RCC 7860 (cell line): ENCODE results near the gene XPO1.
"Not testable (repeated sequence)": the region's sequence is repeated elsewhere in the genome, so short reads cannot be mapped to it uniquely, and the experiment has no call there.

Source experiments
- DNase-seq: peaks from one replicate; pipeline ENCODE4 v3.0.0-alpha.2; 2015; ENCODE audit warnings: low spot score
- FAIRE-seq: peaks from 2 replicates; lab custom pipeline; 2012; peaks lifted over from hg19 to GRCh38; lab: Jason Lieb, UNC

XPO1 gene

DNA sequence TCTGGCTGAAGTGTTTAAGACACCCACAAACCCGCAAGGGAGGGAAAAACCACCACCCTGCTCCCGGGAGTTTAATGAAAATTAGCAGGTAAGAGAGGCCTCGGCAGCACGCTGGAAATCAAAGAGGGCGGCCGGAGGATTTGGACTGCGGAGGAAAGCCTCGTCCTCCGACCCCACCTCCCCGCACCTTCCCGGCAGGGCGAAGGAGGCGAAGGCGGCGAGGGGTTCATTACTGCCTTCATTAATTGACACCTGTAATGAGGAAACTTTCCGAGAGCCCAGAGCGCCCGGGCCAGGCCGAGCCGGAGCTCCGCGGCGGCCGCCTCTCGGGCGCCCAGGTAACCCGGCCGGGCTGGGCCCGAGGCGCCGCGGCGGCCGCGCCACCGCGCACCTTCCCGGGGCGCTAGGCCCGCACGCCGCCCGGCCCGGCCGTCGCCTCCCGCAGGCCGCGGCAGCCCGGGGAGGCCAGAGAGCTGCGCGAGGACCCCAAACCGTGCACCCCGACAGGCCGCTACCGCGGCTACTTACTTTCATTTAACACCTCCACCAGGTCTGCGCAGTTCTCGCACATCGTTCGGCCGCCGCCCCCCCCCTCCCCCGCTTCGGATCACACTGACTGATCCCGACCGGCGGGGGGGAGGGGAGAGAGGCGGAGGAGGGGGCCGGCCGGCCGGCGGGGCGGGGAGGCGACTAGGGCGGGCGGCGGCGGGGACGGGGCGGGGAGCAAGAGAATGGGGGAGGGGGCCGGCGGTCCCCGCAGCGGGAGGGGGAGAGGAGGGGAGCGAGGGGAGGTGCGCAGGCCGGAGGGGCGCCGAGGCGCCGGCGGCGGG lies 67.8 kb downstream of the XPO1 start:
- DNase-seq, result peak; percentile 59
- no peak for FAIRE-seq

DNA sequence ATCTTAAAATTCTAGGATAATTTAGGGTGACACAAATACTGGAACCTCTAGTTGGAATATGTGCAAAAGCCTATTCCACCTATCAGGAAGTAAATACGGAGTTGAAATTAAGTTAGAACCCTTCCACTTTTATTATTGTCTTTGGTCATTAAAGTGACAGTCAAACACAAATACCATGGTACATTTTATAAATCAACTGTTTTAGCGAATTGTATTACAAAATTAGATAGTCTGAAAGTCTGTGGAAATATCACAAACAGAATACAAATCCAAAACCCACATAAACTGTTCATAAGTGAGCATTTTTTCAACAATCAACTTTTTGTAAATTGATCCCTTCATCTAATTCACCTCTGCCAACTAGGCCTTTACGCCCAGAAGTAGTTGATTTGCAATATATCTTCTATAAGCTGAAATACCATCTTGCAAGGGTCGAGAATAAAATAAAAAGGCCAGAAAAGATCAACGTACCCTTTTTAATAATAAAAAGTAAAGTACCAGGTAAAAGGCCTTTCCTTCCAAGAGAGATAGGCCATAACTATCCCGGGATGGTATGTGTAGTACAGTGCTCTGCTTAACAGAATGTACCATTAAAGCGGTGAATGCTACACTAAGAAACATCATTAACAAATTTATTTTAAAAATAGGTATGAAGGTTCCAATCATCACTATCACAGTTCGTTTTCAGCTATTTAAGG lies 68.6 kb downstream of the XPO1 start:
- FAIRE-seq (no peak), DNase-seq (no peak)

DNA sequence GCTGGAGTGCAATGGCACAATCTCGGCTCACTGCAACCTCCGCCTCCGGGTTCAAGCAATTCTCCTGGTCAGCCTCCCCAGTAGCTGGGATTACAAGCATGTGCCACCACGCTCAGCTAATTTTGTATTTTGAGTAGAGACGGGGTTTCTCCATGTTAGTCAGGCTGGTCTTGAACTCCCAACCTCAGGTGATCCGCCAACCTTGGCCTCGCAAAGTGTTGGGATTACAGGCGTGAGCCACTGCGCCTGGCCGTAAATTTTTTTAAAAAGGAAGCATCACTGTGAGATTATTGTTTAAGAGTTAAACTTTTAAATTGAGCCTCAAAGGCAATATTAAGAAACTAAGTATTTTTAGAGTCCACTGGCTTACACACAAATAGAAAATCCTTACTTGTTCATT lies 69.9 kb downstream of the XPO1 start:
- FAIRE-seq, DNase-seq: not testable (repeated sequence)

DNA sequence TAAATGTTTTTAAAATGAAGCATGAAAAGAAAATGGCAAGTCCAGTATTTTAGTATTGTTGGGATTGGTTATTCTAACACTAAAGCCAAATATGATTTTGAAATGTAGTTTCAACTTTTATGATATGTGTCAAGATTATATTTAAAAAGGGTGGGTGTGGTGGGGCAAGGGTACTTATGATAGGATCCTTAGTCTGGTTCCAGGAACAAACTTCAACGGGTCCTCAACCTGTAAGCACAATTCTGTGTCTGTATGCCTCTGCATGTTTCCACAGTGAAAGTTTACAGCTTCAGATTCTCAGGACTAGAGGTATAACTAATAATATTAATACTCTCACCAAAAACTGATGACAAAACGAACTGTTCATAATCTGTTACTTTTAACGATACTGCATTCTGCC lies 73.1 kb downstream of the XPO1 start:
- FAIRE-seq, result no peak
- DNase-seq, result no peak

DNA sequence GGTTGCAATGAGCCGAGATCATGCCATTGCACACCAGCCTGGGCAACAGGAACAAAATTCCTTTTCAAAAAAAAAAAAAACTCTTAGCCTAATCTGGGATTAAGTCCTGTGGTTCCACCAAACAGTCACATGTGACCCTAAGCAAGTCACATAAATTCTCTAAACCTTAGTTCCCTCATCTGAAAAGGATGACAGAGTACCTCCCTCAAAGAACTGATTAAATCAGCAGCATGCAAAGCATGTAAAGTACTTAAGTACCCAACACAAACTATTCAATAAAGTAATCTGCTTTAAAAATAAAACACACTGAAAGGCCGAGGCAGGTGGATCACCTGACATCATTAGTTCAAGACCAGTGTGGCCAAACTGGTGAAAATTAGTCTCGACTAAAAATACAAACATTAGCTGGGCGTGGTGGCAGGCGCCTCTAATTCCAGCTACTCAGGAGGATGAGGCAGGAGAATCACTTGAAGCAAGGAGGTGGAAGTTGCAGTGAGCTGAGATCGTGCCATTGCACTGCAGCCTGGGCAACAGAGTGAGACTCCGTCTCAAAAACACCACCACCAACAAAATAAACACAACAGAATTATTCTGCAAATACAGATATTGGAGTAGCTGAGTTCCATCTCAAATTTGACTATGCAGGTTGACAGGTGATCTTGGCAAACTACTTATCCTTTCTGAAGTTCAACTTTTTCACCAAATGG lies 74.2 kb downstream of the XPO1 start:
- DNase-seq (no peak), FAIRE-seq (no peak)

DNA sequence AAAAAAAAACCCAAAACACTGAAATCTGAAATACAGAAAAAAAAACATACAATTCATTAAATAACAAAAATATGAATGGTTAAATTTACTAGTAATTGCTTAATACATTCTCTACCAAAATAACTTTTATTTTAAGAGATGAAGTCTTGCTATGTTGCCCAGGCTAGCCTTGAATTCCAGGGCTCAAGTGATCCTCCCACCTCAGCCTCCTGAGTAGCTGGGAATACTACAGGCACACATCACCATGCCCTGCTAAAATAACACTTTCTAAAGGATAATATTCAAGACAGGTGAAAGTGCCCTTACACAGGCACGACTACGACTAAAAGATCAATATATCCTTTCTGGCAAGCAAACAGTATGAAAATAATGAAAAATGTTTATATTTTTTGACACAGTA lies 76.8 kb downstream of the XPO1 start:
- DNase-seq, result no peak
- no peak for FAIRE-seq

DNA sequence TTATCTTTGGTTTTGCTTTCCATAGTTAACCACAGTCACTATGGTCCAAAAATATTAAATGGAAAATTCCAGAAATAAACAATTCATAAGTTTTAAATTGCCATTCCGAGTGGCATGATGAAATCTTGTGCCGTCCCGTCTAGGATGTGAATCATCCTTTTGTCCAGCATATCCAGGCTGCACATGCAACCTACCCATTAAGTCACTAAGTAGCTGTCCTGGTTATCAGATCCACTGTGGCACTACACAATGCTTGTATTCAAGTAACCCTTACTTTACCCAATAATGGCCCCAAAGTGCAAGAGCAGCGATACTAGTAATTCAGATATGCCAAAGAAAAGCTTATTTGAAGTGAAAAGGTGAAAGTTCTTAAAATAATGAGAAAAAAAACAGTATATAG lies 78.0 kb downstream of the XPO1 start:
- peak; percentile 70 for DNase-seq
- FAIRE-seq, result peak; percentile 69

DNA sequence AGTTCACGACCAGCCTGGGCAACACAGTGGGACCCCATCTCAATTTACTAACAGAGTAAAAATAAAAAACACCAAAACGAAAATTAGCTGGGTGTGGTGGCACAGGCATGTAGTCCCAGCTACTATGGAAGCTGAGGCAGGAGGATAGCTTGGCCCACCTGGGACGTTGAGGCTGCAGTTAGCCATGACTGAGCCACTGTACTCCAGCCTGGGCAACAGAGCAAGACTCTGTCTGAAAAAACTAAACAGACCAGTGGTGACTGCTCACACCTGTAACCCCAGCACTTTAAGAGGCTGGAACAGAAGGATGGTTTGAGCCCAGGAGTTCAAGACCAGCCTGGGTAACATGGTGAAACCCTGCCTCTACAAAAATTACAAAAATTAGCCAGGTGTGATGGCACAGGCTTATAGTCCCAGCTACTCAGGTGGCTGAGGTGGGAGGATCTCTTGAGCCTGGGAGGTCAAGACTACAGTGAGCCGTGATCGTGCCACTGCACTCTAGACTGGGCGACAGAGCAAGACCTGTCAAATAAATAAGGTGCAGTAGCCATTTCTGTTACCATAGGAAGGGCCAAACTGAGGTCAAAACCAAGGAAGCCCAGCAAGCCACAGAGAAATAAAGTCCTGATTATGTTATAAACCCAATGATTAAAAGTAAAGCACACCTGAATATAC lies 81.3 kb downstream of the XPO1 start:
- no peak for FAIRE-seq
- DNase-seq, result no peak

DNA sequence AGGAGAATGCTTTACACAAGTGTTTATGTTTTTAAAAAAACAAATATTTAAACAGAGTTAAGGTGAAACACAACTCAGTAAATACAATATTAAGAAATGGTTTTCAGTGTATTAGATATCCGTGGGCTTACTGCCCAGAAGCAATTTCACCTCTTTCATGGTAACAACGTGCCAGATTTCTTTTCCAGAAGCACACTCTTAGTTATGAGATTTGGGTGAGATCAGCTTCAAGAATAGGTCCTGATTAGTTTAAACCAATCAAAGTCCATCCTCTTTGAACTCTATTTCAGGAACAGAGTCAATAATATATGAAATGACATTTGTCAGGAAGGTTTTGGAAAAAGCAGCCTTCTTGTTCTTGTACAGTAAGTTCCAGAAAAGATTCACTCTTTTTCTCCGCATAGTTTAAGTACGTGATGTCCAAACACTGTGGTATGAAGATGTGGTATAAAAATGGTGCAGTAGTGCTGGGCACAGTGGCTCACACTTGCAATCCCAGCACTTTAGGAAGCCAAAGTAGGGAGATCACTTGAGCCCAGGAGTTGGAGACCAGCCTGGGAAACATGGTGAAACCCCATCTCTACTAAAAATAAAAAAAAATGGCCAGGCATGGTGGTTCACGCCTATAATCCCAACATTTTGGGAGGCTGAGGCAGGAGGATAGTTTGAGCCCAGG lies 81.9 kb downstream of the XPO1 start:
- no peak for DNase-seq
- FAIRE-seq, result no peak

DNA sequence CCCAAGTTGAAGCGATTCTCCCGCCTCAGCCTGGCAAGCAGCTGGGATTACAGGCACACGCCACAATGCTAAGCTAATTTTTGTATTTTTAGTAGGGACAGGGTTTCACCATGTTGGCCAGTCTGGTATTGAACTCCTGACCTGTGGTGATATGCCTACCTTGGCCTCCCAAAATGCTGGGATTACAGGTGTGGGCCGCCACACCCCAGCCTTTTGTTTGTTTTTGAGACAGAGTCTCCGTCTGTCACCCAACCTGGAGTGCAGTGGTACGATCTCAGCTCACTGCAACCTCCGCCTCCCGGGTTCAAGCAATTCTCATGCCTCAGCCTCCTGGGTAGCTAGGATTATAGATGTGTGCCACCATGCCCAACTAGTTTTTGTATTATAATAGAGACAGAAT lies 83.2 kb downstream of the XPO1 start:
- DNase-seq, FAIRE-seq: not testable (repeated sequence)

DNA sequence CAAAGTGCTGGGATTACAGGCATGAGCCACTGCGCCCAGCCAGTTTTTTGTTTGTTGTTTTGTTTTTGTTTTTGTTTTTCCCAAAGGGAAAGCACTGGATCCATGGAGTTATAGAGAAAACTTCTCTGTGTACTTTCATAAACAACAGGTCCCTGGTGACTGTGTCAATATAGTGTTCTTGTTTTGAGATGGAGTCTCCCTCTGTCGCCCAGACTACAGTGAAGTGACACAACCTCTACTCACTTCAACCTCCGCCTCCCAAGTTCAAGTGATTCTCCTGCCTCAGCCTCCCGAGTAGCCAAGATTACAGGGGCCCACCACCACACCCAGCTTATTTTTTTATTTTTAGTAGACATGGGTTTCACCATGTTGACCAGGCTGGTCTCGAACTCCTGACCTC lies 83.8 kb downstream of the XPO1 start:
- FAIRE-seq (no peak), DNase-seq (no peak)

DNA sequence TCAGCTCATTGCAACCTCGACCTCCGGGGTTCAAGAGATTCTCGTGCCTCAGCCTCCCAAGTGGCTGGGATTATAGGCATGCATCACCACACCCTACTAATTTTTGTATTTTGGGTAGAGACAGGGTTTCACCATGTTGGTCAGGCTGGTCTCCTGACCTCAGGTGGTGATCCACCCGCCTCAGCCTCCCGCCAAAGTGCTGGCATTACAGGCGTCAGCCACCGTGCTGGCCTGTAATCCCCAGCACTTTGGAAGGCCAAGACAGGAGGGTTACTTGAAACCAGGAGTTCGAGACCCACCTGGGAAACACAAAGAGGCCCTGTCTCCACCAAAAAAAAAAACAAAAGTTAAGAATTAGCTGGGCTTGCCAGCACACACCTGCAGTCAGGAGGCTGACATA lies 85.8 kb downstream of the XPO1 start:
- DNase-seq (no peak), FAIRE-seq (no peak)

DNA sequence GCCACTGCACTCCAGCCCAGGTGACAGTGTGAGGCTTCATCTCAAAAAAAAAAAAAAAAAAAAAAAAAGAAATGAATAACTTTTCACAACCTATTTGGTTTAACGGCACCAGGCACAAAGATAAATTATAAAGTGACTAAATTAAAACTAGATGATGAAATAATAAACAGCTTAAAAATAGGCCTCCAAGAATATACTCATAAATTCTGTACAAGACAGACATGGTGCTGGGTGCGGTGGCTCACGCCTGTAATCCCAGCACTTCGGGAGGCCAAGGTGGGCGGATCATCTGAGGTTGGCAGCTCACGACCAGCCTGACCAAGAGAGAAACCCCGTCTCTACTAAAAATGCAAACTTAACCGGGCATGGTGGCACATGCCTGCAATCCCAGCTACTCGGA lies 87.0 kb downstream of the XPO1 start:
- no peak for DNase-seq
- no peak for FAIRE-seq

DNA sequence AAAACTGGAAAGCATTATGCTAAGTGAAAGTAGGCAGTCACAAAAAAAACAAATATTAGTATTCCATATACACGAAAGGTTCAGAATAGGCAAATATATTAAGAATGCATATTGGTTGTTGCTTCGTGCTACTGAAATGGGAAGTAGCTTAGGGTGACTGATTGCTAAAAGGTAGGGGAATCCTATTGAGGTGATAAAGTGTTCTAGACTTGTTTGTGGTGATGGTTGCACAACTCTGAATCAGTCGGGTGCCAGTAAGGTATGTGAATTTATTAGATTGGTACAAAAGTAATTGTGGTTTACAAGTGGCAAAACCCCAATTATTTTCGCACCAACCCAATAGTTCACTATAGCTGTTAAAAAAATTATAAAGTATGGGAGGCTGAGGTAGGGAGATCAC lies 88.0 kb downstream of the XPO1 start:
- no peak for FAIRE-seq
- no peak for DNase-seq

DNA sequence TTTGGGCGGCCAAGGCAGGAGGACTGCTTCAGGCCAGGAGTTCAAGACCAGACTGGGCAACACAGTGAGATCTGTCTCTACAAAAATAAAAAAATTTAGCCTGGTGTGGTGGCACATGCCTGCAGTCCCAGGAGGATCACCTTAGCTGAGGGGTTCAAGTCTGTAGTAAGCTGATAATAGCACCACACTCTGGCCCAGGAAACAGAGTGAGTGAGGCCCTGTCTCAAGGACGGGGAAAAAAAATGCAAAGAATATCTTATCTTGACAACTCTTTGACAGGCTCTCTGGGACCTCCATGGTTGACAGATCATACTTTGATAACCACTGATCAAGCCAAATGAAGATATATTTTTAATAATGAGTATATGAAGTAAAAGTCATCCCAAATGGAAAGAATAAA lies 89.9 kb downstream of the XPO1 start:
- FAIRE-seq, result no peak
- DNase-seq, result no peak

DNA sequence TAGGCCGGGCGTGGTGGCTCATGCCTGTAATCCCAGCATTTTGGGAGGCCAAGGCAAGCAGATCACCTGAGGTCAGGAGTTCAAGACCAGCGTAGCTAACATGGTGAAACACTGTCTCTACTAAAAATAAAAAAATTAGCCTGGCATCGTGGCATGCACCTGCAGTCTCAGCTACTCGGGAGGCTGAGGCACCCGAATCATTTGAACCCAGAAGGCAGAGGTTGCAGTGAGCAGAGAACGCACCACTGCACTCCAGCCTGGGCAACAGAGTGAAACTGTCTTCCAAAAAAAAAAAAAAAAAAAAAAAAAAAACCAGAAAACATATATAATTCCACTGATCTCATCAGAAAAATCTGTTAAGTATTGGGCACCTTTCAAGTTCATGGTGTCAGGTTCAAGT lies 91.2 kb downstream of the XPO1 start:
- not testable (repeated sequence) for FAIRE-seq, DNase-seq

DNA sequence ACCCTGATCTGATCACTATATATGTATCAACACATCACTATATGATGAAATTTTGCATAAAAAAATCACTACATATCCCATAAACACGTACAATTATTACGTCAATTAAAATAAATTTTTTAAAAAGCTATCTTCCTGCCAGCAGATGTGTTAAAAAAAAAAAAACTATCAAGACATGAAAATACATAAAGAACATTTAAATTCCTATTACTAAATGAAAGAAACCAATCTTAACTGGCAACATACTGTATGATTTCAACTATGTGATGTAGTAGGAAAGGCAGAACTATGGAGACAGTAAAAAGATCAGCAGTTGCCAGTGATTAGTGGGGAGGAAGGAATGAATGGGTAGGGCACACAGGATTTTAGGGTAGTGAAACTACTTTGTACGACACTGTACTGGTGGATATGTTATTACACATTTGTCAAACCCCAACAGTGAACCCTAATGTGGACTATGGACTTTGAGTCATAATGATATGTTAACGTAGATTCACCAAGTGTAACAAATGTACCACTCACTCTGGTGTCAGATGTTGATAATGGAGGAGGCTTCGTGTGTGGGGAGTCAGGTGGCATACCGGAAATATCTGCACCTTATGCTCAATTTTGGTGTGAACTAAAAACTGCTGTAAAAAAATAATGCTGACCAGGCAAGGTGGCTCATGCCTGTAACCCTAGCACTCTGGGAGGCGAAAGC lies 94.7 kb downstream of the XPO1 start:
- DNase-seq, result peak; percentile 78
- FAIRE-seq, result peak; percentile 86

DNA sequence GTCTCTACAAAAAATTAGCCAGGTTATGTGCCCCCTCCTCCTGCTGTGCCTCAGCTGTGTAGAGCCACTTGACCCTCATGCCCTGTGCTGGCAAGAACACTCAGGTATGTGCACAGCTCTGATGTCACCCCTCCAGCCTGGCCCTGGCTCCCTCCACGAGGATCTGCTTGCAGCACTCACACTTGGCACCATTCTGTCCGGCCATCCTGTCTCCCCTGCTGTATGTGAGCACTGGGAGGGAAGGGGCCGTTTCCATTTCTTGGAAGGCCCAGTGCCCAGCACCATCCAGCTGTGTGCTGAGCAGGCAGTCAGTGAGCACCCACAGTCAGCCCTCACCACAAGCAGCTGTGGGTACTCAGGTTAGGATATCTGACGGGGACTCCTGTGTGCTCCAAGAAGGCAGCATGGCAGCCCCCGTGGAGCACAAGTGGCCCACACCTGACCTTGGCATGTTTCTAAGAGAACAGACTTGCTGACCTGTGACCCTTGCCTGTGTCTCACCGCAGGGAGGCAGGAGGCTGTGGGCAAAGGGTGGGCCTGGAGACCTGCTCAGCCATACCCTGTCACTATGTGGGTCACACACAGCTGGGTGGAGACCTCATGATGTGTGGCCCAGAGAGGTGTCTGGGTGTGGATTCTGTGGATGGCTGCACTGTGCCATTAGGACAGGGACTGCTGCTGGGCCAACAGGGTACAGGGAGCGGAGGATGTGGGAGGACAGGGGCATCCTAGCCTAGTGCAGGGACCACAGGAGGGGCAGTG lies 98.7 kb downstream of the XPO1 start:
- DNase-seq (no peak), FAIRE-seq (no peak)

DNA sequence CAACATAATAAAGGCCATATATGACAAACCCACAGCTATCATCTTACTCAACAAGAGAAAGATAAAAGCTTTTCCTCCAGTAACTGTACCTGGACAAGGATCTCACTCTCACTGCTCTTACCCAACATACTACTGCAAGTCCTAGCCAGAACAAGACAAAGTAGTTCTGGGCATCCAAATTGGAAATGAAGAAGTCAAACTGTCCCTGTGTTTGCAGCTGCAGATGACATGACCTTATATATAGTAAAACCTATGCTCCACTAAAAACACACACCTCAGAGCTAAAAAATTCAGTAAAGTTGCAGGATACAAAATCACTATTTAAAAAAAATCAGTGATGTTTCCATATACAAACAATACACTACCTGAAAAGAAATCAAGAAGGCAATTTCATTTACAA lies 99.5 kb downstream of the XPO1 start:
- no peak for FAIRE-seq
- no peak for DNase-seq
